Natural killer cell (primary cell): ENCODE measurements around the gene SOSTDC1. TPM values are rescaled to one million over a fixed set of nuclear protein-coding genes. Genes with fewer than 3 reads are reported as not detected.

Experiments
- ATAC-seq, 3 donors: fragments of 150-1000 bp in 2 of 3; fragments of 200-7000 bp in 1 of 3; cut with Tn5 transposase; 1 replicate in 1 of 3; 2 replicates in 2 of 3; pipeline ENCODE4 v1.10.0; 2021; ENCODE audit warnings: mild to moderate bottlenecking in 2 of 3, moderate library complexity in 2 of 3
- DNase-seq, 2 donors: peaks; one replicate each; pipeline versions ENCODE4 v3.0.0 to v3.0.0-alpha.2; 2013 to 2021; ENCODE audit warnings: mixed read lengths in 1 of 2
- H3K27ac ChIP-seq: one replicate; pipeline ENCODE4 v1.5.1; 2013; ENCODE audit warnings: mild to moderate bottlenecking, low read length
- H3K27me3 ChIP-seq: one replicate; pipeline ENCODE4 v1.6.1; 2013; ENCODE audit warnings: low read length; ENCODE audit not compliant: control insufficient read depth, insufficient read depth
- H3K36me3 ChIP-seq: one replicate; pipeline ENCODE4 v1.6.1; 2013; ENCODE audit warnings: low read length; ENCODE audit not compliant: control insufficient read depth, insufficient read depth
- H3K4me1 ChIP-seq: one replicate; pipeline ENCODE4 v1.6.1; 2013; ENCODE audit warnings: low read length; ENCODE audit not compliant: control insufficient read depth, insufficient read depth
- H3K4me3 ChIP-seq: one replicate; pipeline ENCODE4 v1.5.1; 2013; ENCODE audit warnings: low read length
- H3K9me3 ChIP-seq: one replicate; pipeline ENCODE4 v1.6.1; 2013; ENCODE audit warnings: low read length; ENCODE audit not compliant: control insufficient read depth, insufficient read depth
- H3K27ac Mint-ChIP-seq, 2 donors: one replicate each; pipeline ENCODE4 v1.8.0; 2022; ENCODE audit warnings: mild to moderate bottlenecking in 2 of 2, mixed read lengths in 2 of 2, moderate library complexity in 1 of 2
- H3K27me3 Mint-ChIP-seq, 2 donors: one replicate each; pipeline ENCODE4 v1.8.0; 2022; ENCODE audit warnings: low read depth in 2 of 2, mixed read lengths in 2 of 2
- H3K36me3 Mint-ChIP-seq: one replicate; pipeline ENCODE4 v1.8.0; 2022; ENCODE audit warnings: mixed read lengths
- H3K4me1 Mint-ChIP-seq, 2 donors: one replicate each; pipeline ENCODE4 v1.8.0; 2022; ENCODE audit warnings: mixed read lengths in 2 of 2
- H3K4me3 Mint-ChIP-seq: one replicate; pipeline ENCODE4 v1.8.0; 2022; ENCODE audit warnings: mild to moderate bottlenecking, moderate library complexity, mixed read lengths
- H3K9me3 Mint-ChIP-seq, 2 donors: one replicate each; pipeline ENCODE4 v1.8.0; 2022; ENCODE audit warnings: mixed read lengths in 2 of 2
- WGBS: methylation state at CpG from one replicate; pipeline ENCODE4 v1.1.7; 2013; ENCODE audit warnings: missing lambda C conversion rate; ENCODE audit not compliant: insufficient coverage; 5-methylcytosine and 5-hydroxymethylcytosine counted together
- intact Hi-C: fragments of 100-400 bp; cut with micrococcal nuclease; formaldehyde crosslinking; loops from one replicate; pipeline ENCODE4 v1.14.2; 2022
- total RNA-seq, 4 donors: library from RNA; stranded (reverse); fragments of 120-200 nt in 1 of 4; gene quantifications; one replicate each; pipeline versions ENCODE4 v1.2.3 to v1.2.4, GENCODE V29; 2013 to 2022
- TF ChIP-seq, protein P1 (sequence below): fragments of 200-600 bp; IDR thresholded peaks from one replicate; pipeline ENCODE4 v1.8.0; 2022; ENCODE audit warnings: antibody characterized with exemption

Gene SOSTDC1
- total RNA-seq, 3 donors from 2014 or later (not counting 1 experiment from before 2014, with no cell fraction given), result not detected

DNA sequence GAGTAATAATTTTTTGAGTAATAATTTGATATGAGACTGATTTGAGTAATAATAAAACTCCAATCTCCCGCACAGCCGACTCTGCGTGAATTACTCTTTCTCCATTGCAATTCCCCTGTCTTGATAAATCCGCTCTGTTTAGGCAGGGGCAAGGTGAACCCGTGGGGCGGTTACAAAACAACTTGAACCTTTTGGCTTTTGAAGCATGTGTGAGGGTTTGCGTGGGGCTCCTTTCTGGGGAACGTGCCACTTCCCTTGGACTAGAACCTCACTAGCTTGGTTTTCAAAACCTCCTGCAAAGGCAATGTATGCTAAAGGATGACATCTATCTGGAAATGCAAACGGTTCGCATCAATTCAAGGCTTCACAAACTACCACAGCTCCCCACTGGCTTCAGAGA lies 45.7 kb downstream of the SOSTDC1 start:
- H3K27me3 Mint-ChIP-seq, result peaks cover 0 to 8% of the 10 kb centered on the region in 2 donors
- H3K4me3 Mint-ChIP-seq, result peak overlapping the region; percentile 92
- WGBS, result 72% methylated on average over 10 of the region's 10 CpGs
- peak overlapping the region; percentile 85 to 91 for H3K27ac Mint-ChIP-seq
- intact Hi-C loops, result loop anchor here (2.0 kb wide), 2 partner anchors 73 to 225 kb away; partner anchors contain the start of gene ANKMY2
- H3K4me1 ChIP-seq, result peaks cover 15% of the 10 kb centered on the region
- no peaks in the 10 kb centered on the region for H3K36me3 Mint-ChIP-seq
- no peaks in the 10 kb centered on the region for H3K9me3 ChIP-seq
- no peaks in the 10 kb centered on the region for H3K36me3 ChIP-seq
- TF ChIP-seq, protein P1, sequence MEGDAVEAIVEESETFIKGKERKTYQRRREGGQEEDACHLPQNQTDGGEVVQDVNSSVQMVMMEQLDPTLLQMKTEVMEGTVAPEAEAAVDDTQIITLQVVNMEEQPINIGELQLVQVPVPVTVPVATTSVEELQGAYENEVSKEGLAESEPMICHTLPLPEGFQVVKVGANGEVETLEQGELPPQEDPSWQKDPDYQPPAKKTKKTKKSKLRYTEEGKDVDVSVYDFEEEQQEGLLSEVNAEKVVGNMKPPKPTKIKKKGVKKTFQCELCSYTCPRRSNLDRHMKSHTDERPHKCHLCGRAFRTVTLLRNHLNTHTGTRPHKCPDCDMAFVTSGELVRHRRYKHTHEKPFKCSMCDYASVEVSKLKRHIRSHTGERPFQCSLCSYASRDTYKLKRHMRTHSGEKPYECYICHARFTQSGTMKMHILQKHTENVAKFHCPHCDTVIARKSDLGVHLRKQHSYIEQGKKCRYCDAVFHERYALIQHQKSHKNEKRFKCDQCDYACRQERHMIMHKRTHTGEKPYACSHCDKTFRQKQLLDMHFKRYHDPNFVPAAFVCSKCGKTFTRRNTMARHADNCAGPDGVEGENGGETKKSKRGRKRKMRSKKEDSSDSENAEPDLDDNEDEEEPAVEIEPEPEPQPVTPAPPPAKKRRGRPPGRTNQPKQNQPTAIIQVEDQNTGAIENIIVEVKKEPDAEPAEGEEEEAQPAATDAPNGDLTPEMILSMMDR, result no peak
- no peak for ATAC-seq
- no peak overlapping the region for H3K4me3 ChIP-seq
- peaks cover 17 to 21% of the 10 kb centered on the region in 2 donors for H3K4me1 Mint-ChIP-seq
- H3K9me3 Mint-ChIP-seq, result no peaks in the 10 kb centered on the region
- DNase-seq, result no peak
- no peaks in the 10 kb centered on the region for H3K27me3 ChIP-seq
- no peak overlapping the region for H3K27ac ChIP-seq

DNA sequence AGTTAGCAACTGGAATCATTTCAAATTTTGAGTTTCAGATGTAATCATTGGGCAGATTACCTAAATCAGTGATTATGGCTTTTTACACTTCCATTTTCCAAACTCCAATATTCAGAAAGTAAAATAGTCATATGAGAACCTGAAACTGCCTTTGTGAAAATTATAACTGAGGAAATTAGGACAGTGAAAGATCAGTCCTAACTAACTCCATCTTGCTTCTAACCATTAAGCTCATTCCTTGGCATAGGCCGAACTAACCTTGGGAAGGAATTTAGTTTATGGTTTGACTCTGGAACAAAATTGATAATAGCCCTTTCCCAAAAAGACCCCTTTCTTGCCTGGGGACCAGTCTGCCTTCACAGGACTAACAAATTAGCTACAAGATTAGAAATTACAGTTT lies 46.4 kb downstream of the SOSTDC1 start:
- ATAC-seq (no peak), DNase-seq (no peak)
- H3K9me3 ChIP-seq, result no peaks in the 10 kb centered on the region
- Mint-ChIP-seq H3K4me1 (peaks cover 17 to 21% of the 10 kb centered on the region in 2 donors), H3K27ac (no peak overlapping the region), H3K9me3 (no peaks in the 10 kb centered on the region), H3K4me3 (peak overlapping the region; percentile 50), H3K27me3 (peaks cover 0 to 8% of the 10 kb centered on the region in 2 donors), H3K36me3 (no peaks in the 10 kb centered on the region)
- peaks cover 15% of the 10 kb centered on the region for H3K4me1 ChIP-seq
- no peak overlapping the region for H3K27ac ChIP-seq
- H3K27me3 ChIP-seq, result no peaks in the 10 kb centered on the region
- WGBS, result 80% methylated on average over 1 of the region's 1 CpG
- TF ChIP-seq, protein P1, result no peak
- intact Hi-C loops, result no loop called here
- no peaks in the 10 kb centered on the region for H3K36me3 ChIP-seq
- no peak overlapping the region for H3K4me3 ChIP-seq

DNA sequence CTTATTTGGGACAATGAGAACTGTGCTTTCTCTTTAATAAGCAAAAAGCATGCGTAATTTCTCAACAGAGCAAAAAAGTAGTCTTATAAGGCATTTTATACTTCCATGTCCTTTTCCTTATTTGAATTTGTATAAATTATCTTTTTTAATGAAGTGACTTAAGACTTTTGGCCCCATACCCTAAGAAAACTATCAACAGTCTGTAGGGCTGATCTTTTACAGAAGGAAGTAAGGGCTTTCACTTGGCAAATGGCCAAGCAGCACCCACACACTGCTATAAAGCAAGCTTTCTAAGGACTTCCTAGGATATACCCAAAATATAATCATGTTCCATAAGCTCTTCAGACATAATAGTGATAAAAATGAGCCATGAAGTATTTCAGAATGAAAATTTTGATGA lies 47.6 kb downstream of the SOSTDC1 start:
- Mint-ChIP-seq H3K4me3 (no peak overlapping the region), H3K9me3 (no peaks in the 10 kb centered on the region), H3K4me1 (peaks cover 17 to 21% of the 10 kb centered on the region in 2 donors), H3K27me3 (peaks cover 0 to 8% of the 10 kb centered on the region in 2 donors), H3K27ac (no peak overlapping the region), H3K36me3 (no peaks in the 10 kb centered on the region)
- H3K4me3 ChIP-seq, result no peak overlapping the region
- ATAC-seq, result no peak
- DNase-seq, result peak in 1 of 2 donors; percentile 14
- H3K9me3 ChIP-seq, result no peaks in the 10 kb centered on the region
- no peak overlapping the region for H3K27ac ChIP-seq
- 67% methylated on average over 1 of the region's 1 CpG for WGBS
- no peaks in the 10 kb centered on the region for H3K27me3 ChIP-seq
- H3K4me1 ChIP-seq, result peaks cover 15% of the 10 kb centered on the region
- TF ChIP-seq, protein P1, result no peak
- intact Hi-C loops, result no loop called here
- H3K36me3 ChIP-seq, result no peaks in the 10 kb centered on the region
